Cardiac fibroblast (primary cell): Measurements from ENCODE around the gene PGRMC2.

Experiments
- DNase-seq, 2 donors: peaks; one replicate each; pipeline versions ENCODE4 v3.0.0 to v3.0.0-alpha.2; 2010; ENCODE audit warnings: low read depth in 2 of 2
- H3K4me3 ChIP-seq, 2 donors: replicated peaks in 1 of 2; 1 replicate in 1 of 2; 2 replicates in 1 of 2; pipeline ENCODE4 v1.5.1; 2011; ENCODE audit warnings: low read depth in 2 of 2, low read length in 2 of 2, mild to moderate bottlenecking in 2 of 2, moderate library complexity in 1 of 2
- TF ChIP-seq, protein P1 (sequence below): IDR thresholded peaks from one replicate; pipeline ENCODE4 v1.5.1; 2011; ENCODE audit warnings: low read depth, mild to moderate bottlenecking, low read length, inconsistent platforms

The PGRMC2 gene

DNA sequence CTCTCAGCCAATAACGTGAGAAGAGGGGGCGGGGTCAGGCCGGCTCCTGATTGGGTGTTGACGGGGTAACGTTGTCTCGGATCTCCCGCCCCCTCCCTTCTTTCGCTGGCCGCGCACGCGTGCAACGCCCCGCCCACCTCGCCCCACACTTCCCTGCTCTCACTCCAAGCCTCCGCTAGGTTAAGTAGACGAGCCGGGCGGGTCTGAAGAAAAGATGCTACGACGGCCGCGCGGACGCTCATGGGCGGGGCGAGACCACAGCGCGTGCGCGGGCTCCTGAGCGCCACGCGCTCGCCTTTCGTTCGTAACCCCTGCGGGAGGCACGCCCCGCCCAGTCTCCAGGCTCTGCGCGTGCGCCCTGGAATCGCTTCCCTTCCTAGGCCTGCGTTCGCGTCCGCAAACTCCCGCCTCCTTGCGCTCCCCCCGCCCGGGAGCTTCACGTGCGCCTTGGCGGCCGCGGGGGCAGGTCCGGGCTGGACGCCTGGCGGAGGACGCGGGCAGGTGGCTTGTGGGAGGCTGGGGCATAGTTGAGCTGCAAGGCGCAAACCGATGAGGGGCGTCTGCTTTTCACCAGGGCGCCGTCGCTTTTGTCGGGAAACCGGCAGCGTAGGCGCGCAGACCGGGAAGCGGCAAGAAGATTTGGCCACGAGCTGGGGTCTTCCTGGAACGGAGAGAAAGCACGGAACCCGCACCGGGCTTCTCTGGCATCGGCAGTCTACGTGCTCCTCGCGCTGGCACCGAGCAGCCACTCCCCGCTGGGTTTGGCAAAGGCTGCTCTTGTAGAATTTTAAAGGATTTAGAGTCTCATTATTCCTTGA lies 467 bp upstream of the PGRMC2 start:
- H3K4me3 ChIP-seq: peak overlapping the region; percentile 78 to 88
- peak; percentile 99 to 100 for DNase-seq
- TF ChIP-seq, protein P1, sequence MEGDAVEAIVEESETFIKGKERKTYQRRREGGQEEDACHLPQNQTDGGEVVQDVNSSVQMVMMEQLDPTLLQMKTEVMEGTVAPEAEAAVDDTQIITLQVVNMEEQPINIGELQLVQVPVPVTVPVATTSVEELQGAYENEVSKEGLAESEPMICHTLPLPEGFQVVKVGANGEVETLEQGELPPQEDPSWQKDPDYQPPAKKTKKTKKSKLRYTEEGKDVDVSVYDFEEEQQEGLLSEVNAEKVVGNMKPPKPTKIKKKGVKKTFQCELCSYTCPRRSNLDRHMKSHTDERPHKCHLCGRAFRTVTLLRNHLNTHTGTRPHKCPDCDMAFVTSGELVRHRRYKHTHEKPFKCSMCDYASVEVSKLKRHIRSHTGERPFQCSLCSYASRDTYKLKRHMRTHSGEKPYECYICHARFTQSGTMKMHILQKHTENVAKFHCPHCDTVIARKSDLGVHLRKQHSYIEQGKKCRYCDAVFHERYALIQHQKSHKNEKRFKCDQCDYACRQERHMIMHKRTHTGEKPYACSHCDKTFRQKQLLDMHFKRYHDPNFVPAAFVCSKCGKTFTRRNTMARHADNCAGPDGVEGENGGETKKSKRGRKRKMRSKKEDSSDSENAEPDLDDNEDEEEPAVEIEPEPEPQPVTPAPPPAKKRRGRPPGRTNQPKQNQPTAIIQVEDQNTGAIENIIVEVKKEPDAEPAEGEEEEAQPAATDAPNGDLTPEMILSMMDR: peak; percentile 20

DNA sequence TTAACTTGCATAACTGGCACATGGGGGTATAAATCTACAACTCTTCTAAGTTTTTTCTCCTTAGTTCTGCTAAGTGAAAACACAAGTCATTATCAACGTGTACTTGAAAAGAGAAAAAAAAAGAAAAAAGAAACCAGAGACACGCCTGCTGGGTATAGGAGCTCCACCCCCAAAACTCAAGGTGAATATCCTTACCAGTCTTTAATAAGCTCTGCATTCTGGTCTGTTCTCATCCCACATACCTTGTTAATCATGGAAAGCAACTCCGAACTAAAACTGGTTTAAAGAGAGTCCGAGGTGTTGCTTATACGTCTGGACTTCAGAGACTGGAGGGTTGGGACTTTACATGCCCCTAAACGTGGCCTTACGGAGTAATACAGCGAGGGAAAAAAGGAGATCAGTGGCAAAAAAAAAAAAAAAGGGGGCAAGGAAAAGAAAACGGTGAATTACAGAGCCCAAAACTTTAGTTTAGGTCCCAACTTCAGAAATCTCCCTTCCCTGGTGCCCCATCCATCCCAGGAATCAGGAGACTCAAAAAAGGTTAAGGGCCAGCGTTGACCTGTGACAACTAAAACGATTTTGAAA lies 1.0 kb downstream of the PGRMC2 start:
- peak; percentile 56 to 58 for DNase-seq
- peak overlapping the region; percentile 78 to 88 for H3K4me3 ChIP-seq
- TF ChIP-seq, protein P1: no peak

DNA sequence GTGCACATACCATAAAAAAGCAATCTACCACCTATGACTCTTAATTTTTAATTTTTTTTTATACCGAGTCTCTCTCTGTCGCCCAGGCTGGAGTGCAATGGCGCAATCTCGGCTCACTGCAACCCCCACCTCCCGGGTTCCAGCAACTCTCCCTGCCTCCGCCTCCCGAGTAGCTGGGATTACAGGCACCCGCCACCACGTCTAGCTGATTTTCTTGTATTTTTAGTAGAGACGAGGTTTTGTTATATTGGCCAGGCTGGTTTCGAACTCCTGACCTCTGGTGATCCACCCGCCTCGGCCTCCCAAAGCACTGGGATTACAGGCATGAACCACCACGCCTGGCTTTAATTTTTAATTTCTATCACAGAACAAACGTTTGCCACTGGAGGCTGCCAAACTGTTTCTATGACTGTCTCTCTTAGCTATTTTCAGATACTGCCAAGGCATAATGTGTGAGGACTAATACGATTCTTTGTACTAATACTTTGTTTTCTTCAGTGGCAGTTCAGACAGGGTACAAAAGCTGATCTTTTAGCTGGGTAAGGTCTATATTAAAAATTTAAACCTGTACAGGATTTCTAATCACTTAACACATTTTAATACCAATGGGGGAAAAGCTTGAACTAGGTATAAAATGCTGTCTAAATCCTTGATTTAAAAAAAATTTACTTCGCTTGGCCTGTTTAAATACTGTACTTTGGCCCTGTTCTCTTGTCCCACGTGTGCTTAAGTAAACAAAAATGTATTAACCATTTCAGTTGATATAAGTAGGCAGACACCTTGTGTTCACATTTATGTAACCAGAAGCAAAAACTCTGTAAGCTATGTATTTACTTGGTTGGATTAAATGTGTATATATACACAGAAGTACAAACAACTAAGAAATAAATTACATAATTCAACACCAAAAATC lies 2.3 kb downstream of the PGRMC2 start:
- TF ChIP-seq, protein P1: no peak
- H3K4me3 ChIP-seq: peak overlapping the region; percentile 78 to 88
- peak; percentile 47 to 54 for DNase-seq

DNA sequence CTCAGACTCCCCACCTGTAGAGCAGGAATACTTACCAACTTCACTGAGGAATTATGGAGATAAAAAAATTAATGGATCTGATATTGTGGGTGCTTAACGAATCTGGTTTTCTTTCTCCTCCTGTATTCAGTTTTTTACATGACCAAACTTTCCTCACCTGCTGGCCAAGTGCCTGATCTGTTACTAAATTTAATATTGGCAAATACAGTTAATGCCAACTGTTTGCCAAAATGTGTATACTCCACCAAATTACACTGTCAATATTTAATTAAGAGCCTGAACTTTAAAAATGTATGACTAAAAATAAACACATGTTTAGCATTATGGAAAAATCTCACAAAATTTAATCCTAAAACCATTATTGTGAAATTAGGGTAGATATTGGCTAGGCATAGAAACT lies 3.3 kb downstream of the PGRMC2 start:
- DNase-seq: no peak
- TF ChIP-seq, protein P1: no peak
- H3K4me3 ChIP-seq: no peak overlapping the region

DNA sequence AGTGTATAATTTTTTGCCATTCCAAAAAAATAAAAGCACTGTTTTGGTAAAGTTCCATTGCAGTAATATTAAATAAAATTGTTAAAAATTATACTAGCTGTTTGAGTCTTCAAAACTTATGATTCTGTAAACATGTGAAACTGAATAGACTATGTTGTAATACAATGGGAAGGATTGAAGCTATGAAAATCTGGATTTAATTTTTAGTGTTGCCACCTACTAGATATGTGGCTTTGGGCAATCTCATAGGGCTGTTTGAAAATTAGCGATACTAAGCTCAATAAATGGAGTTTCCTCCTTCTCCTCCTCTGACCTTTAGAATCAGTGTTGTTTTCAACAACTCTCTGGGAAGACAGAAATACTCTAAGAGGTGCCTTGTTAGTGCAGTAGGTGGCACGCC lies 4.5 kb downstream of the PGRMC2 start:
- DNase-seq: no peak
- H3K4me3 ChIP-seq: no peak overlapping the region
- TF ChIP-seq, protein P1: no peak

DNA sequence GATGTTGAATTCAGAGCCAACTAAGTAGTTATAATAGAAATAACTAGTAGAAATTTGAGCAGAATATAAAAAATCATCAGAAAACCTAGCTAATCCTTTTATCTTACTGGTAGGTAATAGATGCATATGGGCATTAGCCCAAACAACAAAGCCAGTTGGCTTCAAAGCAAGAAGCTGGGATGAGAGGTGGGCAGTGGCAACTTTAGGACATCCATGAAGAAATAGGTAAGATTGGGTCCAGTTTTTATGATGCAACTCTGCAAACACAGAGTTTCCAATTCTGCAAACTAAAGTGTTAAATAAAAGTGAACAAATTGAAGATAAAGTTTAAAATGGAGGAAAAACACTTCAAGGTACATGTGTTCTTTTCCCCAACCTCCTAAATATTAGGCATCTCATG lies 5.1 kb downstream of the PGRMC2 start:
- TF ChIP-seq, protein P1: no peak
- no peak for DNase-seq
- no peak overlapping the region for H3K4me3 ChIP-seq
